ENCODE results near the gene TRAK1. TPM values are rescaled to one million over a fixed set of nuclear protein-coding genes. Genes with fewer than 3 reads are reported as not detected.
"Not testable (repeated sequence)": the region's sequence is repeated elsewhere in the genome, so short reads cannot be mapped to it uniquely, and the experiment has no call there.

TRAK1 gene
- total and polyA plus RNA-seq, 2 experiments from 2014 or later, result 19.0 to 28.8 TPM

- Histone ChIP-seq H3K4me2 (peak overlapping the region; percentile 43), H3K79me2 (no peaks in the 10 kb centered on the region), H2AFZ (no peak overlapping the region), H3K4me3 (no peak overlapping the region), H3K4me1 (ENCODE audit: insufficient read depth) (no peaks in the 10 kb centered on the region), H4K20me1 (ENCODE audit: insufficient read depth, poor library complexity, severe bottlenecking) (no peaks in the 10 kb centered on the region), H3K36me3 (replicated peaks; ENCODE audit: insufficient read depth, low read depth) (no peaks in the 10 kb centered on the region), H3K9me3 (ENCODE audit: low read depth) (no peaks in the 10 kb centered on the region), H3K27ac (peak overlapping the region; percentile 15), H3K9me2 (replicated peaks; ENCODE audit: insufficient read depth) (no peaks in the 10 kb centered on the region), H3K27me3 (no peaks in the 10 kb centered on the region)
- TF ChIP-seq EZH2phosphoT487 (IDR thresholded peaks at IDR 0.05; ENCODE audit: low read depth, severe bottlenecking, unreplicated experiment) (no peak), CTCF (IDR thresholded peaks at IDR 0.05; ENCODE audit: poor library complexity) (no peak), EZH2 (IDR thresholded peaks at IDR 0.05; ENCODE audit: borderline replicate concordance) (no peak)
- no peak for DNase-seq (ENCODE audit: low spot score)
- 68% methylated on average over 6 of the region's 6 CpGs for WGBS (ENCODE audit: low lambda C conversion rate, missing lambda C conversion rate)
Measured at GRCh38 chr3:42102571-42102970, 11.4 kb downstream of the TRAK1 start.

- WGBS (ENCODE audit: low lambda C conversion rate, missing lambda C conversion rate), result 94% methylated on average over 15 of the region's 15 CpGs
- not testable (repeated sequence) for H3K9me3 ChIP-seq (ENCODE audit: low read depth); H3K4me1 ChIP-seq (ENCODE audit: insufficient read depth); H3K27ac ChIP-seq; H3K36me3 ChIP-seq (replicated peaks; ENCODE audit: insufficient read depth, low read depth); DNase-seq (ENCODE audit: low spot score); H3K27me3 ChIP-seq; H3K79me2 ChIP-seq; H2AFZ ChIP-seq; H3K9me2 ChIP-seq (replicated peaks; ENCODE audit: insufficient read depth); H3K4me3 ChIP-seq; H3K4me2 ChIP-seq; H4K20me1 ChIP-seq (ENCODE audit: insufficient read depth, poor library complexity, severe bottlenecking)
Measured at GRCh38 chr3:42103921-42104665, 12.9 kb downstream of the TRAK1 start.

- not testable (repeated sequence) for H2AFZ ChIP-seq, H3K79me2 ChIP-seq
- WGBS (ENCODE audit: low lambda C conversion rate, missing lambda C conversion rate), result 85% methylated on average over 2 of the region's 2 CpGs
Measured at GRCh38 chr3:42105994-42106393, 14.8 kb downstream of the TRAK1 start.

GRCh38 chr3:42106646-42107045 is 15.5 kb downstream of the TRAK1 start:
- Histone ChIP-seq H3K9me3 (ENCODE audit: low read depth) (no peaks in the 10 kb centered on the region), H3K4me2 (no peak overlapping the region), H3K4me1 (ENCODE audit: insufficient read depth) (no peaks in the 10 kb centered on the region), H3K79me2 (no peaks in the 10 kb centered on the region), H2AFZ (no peak overlapping the region), H3K27ac (no peak overlapping the region), H3K27me3 (no peaks in the 10 kb centered on the region), H3K4me3 (no peak overlapping the region), H3K36me3 (replicated peaks; ENCODE audit: insufficient read depth, low read depth) (no peaks in the 10 kb centered on the region), H3K9me2 (replicated peaks; ENCODE audit: insufficient read depth) (no peaks in the 10 kb centered on the region), H4K20me1 (ENCODE audit: insufficient read depth, poor library complexity, severe bottlenecking) (no peaks in the 10 kb centered on the region)
- DNase-seq (ENCODE audit: low spot score), result no peak
- TF ChIP-seq CTCF (IDR thresholded peaks at IDR 0.05; ENCODE audit: poor library complexity) (no peak), EZH2phosphoT487 (IDR thresholded peaks at IDR 0.05; ENCODE audit: low read depth, severe bottlenecking, unreplicated experiment) (no peak), EZH2 (IDR thresholded peaks at IDR 0.05; ENCODE audit: borderline replicate concordance) (no peak)

More at GRCh38 chr3:42105994-42106393, 14.8 kb downstream of the TRAK1 start:
- H4K20me1 ChIP-seq (ENCODE audit: insufficient read depth, poor library complexity, severe bottlenecking); H3K4me3 ChIP-seq; H3K36me3 ChIP-seq (replicated peaks; ENCODE audit: insufficient read depth, low read depth); H3K27me3 ChIP-seq; H3K4me2 ChIP-seq; H3K9me3 ChIP-seq (ENCODE audit: low read depth); H3K4me1 ChIP-seq (ENCODE audit: insufficient read depth); DNase-seq (ENCODE audit: low spot score); H3K9me2 ChIP-seq (replicated peaks; ENCODE audit: insufficient read depth); H3K27ac ChIP-seq: not testable (repeated sequence)
